GM12872 (cell line): Measurements from ENCODE around the gene CCDC158.

Experiments used
- CTCF ChIP-seq: IDR thresholded peaks from 3 replicates; pipeline ENCODE4 v1.5.1; 2011; ENCODE audit warnings: low read depth, mild to moderate bottlenecking, low read length, moderate library complexity; ENCODE audit not compliant: insufficient read depth

CCDC158 gene

GRCh38 chr4:76420762-76421581, at the start of gene CCDC158:
Gene CCDC158, minus strand, starts transcription at chr4:76421141. Its CDS starts 17,934 bp downstream, at chr4:76403207.
- TF ChIP-seq CTCF = no peak

GRCh38 chr4:76470532-76470931, 49.6 kb upstream of the CCDC158 start:
- TF ChIP-seq CTCF = no peak

GRCh38 chr4:76470064-76470463, 49.1 kb upstream of the CCDC158 start:
- no peak for TF ChIP-seq CTCF

- no peak for TF ChIP-seq CTCF
Observed at GRCh38 chr4:76463568-76463967, 42.6 kb upstream of the CCDC158 start.

GRCh38 chr4:76459291-76459723, 38.4 kb upstream of the CCDC158 start:
- TF ChIP-seq CTCF = no peak

GRCh38 chr4:76458825-76459224, 37.9 kb upstream of the CCDC158 start:
- TF ChIP-seq CTCF = no peak

GRCh38 chr4:76458297-76458696, 37.4 kb upstream of the CCDC158 start:
- no peak for TF ChIP-seq CTCF

- no peak for TF ChIP-seq CTCF
Observed at GRCh38 chr4:76457885-76458284, 36.9 kb upstream of the CCDC158 start.
